ENCODE measurements around the gene MRPL10.

The MRPL10 gene

GRCh38 chr17:47778184-47778635 is 53.1 kb downstream of the MRPL10 start:
- Histone ChIP-seq H2AFZ (ENCODE audit: insufficient read depth, low read length, poor library complexity) (no peak overlapping the region), H2BK5ac (ENCODE audit: low read depth, low read length, poor library complexity) (no peak overlapping the region), H2AK5ac (ENCODE audit: low read length) (no peak overlapping the region), H3K9me3 (ENCODE audit: insufficient read depth, low read depth, low read length) (no peaks in the 10 kb centered on the region), H3K27me3 (ENCODE audit: insufficient read depth, low read length) (peaks cover 5% of the 10 kb centered on the region), H3K79me1 (ENCODE audit: low read length) (no peaks in the 10 kb centered on the region), H3K23ac (ENCODE audit: low read length) (no peak overlapping the region), H3K79me2 (ENCODE audit: control insufficient read depth, insufficient read depth, low read length, poor library complexity) (no peaks in the 10 kb centered on the region), H3K18ac (ENCODE audit: low read length) (no peak overlapping the region), H3K4ac (ENCODE audit: low read depth, low read length) (no peak overlapping the region), H4K12ac (ENCODE audit: low read depth, low read length) (no peak overlapping the region), H3K4me1 (ENCODE audit: control insufficient read depth in 1 of 2, insufficient read depth in 2 of 2, low read length in 2 of 2) (no peaks in the 10 kb centered on the region), H3K27ac (ENCODE audit: low read depth, low read length) (no peak overlapping the region), H3K9ac (ENCODE audit: low read length) (no peak overlapping the region), H3K4me3 (ENCODE audit: low read depth, low read length) (no peak overlapping the region), H3K4me2 (ENCODE audit: low read length) (no peak overlapping the region), H4K91ac (ENCODE audit: low read depth, low read length) (no peak overlapping the region), H2BK12ac (ENCODE audit: low read length) (no peak overlapping the region), H3K14ac (ENCODE audit: low read length) (no peak overlapping the region), H2BK120ac (ENCODE audit: insufficient read depth, low read length, poor library complexity) (no peak overlapping the region), H4K8ac (ENCODE audit: low read depth, low read length) (no peak overlapping the region), H3K36me3 (ENCODE audit: control insufficient read depth in 1 of 2, insufficient read depth in 2 of 2, low read length in 2 of 2) (no peaks in the 10 kb centered on the region)
- DNase-seq = no peak
- WGBS (ENCODE audit: extremely low coverage, insufficient coverage, insufficient read length) = no CpG with 5 or more reads among the region's 45 CpGs

DNA sequence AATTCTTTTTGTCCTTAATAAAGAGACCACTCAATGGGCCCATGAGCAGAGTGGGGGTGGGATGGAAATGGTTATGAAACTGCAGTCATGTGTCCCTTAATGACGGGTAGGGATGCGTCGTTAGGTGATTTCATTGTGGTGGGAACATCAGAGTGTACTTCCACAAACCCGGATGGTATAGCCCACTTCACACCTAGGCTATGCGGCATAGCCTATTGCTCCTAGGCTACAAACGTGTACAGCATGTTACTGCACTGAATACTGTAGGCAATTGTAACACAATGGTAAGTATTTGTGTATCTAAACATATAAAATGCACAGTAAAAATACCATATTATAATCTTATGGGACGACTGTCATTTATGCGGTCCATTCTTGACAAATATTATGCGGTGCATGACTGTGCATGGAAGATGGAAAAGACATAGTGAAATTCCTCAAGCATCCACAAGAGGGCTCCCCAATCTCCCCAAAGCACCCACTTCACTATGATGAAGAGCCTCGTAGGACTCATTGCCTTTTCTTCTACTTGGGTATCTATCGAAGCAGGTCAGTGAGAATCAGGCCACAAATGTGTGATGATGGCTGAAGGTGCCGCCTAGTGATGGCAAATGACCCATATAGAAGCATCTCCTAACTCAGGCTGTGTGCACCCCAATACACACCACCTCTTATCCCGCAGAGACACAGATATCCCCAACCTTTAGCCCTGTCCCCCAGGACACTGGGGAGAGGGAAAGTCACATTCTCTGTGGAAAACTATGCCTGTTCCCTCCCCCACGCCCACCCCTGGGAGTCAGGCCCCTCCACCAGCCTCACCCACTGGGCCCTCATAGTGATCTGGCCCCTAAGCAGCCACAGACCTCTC is 54.8 kb downstream of the MRPL10 start:
- DNase-seq = peak; percentile 16 to 68
- Histone ChIP-seq H3K79me1 (ENCODE audit: low read length) (no peaks in the 10 kb centered on the region), H3K23ac (ENCODE audit: low read length) (no peak overlapping the region), H3K4me3 (ENCODE audit: low read depth, low read length) (no peak overlapping the region), H3K4ac (ENCODE audit: low read depth, low read length) (no peak overlapping the region), H3K36me3 (ENCODE audit: control insufficient read depth in 1 of 2, insufficient read depth in 2 of 2, low read length in 2 of 2) (no peaks in the 10 kb centered on the region), H3K79me2 (ENCODE audit: control insufficient read depth, insufficient read depth, low read length, poor library complexity) (no peaks in the 10 kb centered on the region), H4K12ac (ENCODE audit: low read depth, low read length) (no peak overlapping the region), H2AFZ (ENCODE audit: insufficient read depth, low read length, poor library complexity) (no peak overlapping the region), H4K91ac (ENCODE audit: low read depth, low read length) (no peak overlapping the region), H2BK5ac (ENCODE audit: low read depth, low read length, poor library complexity) (no peak overlapping the region), H3K9ac (ENCODE audit: low read length) (no peak overlapping the region), H3K4me1 (ENCODE audit: control insufficient read depth in 1 of 2, insufficient read depth in 2 of 2, low read length in 2 of 2) (no peaks in the 10 kb centered on the region), H3K27ac (ENCODE audit: low read depth, low read length) (no peak overlapping the region), H3K14ac (ENCODE audit: low read length) (no peak overlapping the region), H4K8ac (ENCODE audit: low read depth, low read length) (no peak overlapping the region), H2AK5ac (ENCODE audit: low read length) (no peak overlapping the region), H3K18ac (ENCODE audit: low read length) (no peak overlapping the region), H3K9me3 (ENCODE audit: insufficient read depth, low read depth, low read length) (peaks cover 1% of the 10 kb centered on the region), H2BK12ac (ENCODE audit: low read length) (no peak overlapping the region), H3K4me2 (ENCODE audit: low read length) (no peak overlapping the region), H3K27me3 (ENCODE audit: insufficient read depth, low read length) (no peaks in the 10 kb centered on the region), H2BK120ac (ENCODE audit: insufficient read depth, low read length, poor library complexity) (no peak overlapping the region)
- no CpG with 5 or more reads among the region's 14 CpGs for WGBS (ENCODE audit: extremely low coverage, insufficient coverage, insufficient read length)

GRCh38 chr17:47774987-47775580 is 56.3 kb downstream of the MRPL10 start:
- H2BK5ac ChIP-seq (ENCODE audit: low read depth, low read length, poor library complexity) = no peak overlapping the region
- no peak for DNase-seq
- no peak overlapping the region for H3K4me3 ChIP-seq (ENCODE audit: low read depth, low read length)
- H3K79me1 ChIP-seq (ENCODE audit: low read length) = no peaks in the 10 kb centered on the region
- H3K14ac ChIP-seq (ENCODE audit: low read length) = no peak overlapping the region
- H3K27me3 ChIP-seq (ENCODE audit: insufficient read depth, low read length) = no peaks in the 10 kb centered on the region
- H3K9me3 ChIP-seq (ENCODE audit: insufficient read depth, low read depth, low read length) = peaks cover 1% of the 10 kb centered on the region
- H2BK12ac ChIP-seq (ENCODE audit: low read length) = no peak overlapping the region
- no peak overlapping the region for H3K23ac ChIP-seq (ENCODE audit: low read length)
- H4K91ac ChIP-seq (ENCODE audit: low read depth, low read length) = no peak overlapping the region
- no peaks in the 10 kb centered on the region for H3K36me3 ChIP-seq (ENCODE audit: control insufficient read depth in 1 of 2, insufficient read depth in 2 of 2, low read length in 2 of 2)
- no peaks in the 10 kb centered on the region for H3K79me2 ChIP-seq (ENCODE audit: control insufficient read depth, insufficient read depth, low read length, poor library complexity)
- no peak overlapping the region for H3K9ac ChIP-seq (ENCODE audit: low read length)
- H3K4me2 ChIP-seq (ENCODE audit: low read length) = no peak overlapping the region
- no peak overlapping the region for H3K18ac ChIP-seq (ENCODE audit: low read length)
- WGBS (ENCODE audit: extremely low coverage, insufficient coverage, insufficient read length) = no CpG with 5 or more reads among the region's 1 CpG
- H2AK5ac ChIP-seq (ENCODE audit: low read length) = no peak overlapping the region
- no peaks in the 10 kb centered on the region for H3K4me1 ChIP-seq (ENCODE audit: control insufficient read depth in 1 of 2, insufficient read depth in 2 of 2, low read length in 2 of 2)
- H3K27ac ChIP-seq (ENCODE audit: low read depth, low read length) = no peak overlapping the region
- H3K4ac ChIP-seq (ENCODE audit: low read depth, low read length) = no peak overlapping the region
- no peak overlapping the region for H4K12ac ChIP-seq (ENCODE audit: low read depth, low read length)
- no peak overlapping the region for H4K8ac ChIP-seq (ENCODE audit: low read depth, low read length)
- no peak overlapping the region for H2BK120ac ChIP-seq (ENCODE audit: insufficient read depth, low read length, poor library complexity)
- H2AFZ ChIP-seq (ENCODE audit: insufficient read depth, low read length, poor library complexity) = no peak overlapping the region

GRCh38 chr17:47774331-47774730 is 57.0 kb downstream of the MRPL10 start:
- Histone ChIP-seq H3K79me1 (ENCODE audit: low read length) (no peaks in the 10 kb centered on the region), H3K27me3 (ENCODE audit: insufficient read depth, low read length) (no peaks in the 10 kb centered on the region), H3K23ac (ENCODE audit: low read length) (no peak overlapping the region), H3K79me2 (ENCODE audit: control insufficient read depth, insufficient read depth, low read length, poor library complexity) (no peaks in the 10 kb centered on the region), H4K12ac (ENCODE audit: low read depth, low read length) (no peak overlapping the region), H2AK5ac (ENCODE audit: low read length) (no peak overlapping the region), H3K4me3 (ENCODE audit: low read depth, low read length) (no peak overlapping the region), H2BK120ac (ENCODE audit: insufficient read depth, low read length, poor library complexity) (no peak overlapping the region), H3K4ac (ENCODE audit: low read depth, low read length) (no peak overlapping the region), H4K91ac (ENCODE audit: low read depth, low read length) (no peak overlapping the region), H3K14ac (ENCODE audit: low read length) (no peak overlapping the region), H2BK5ac (ENCODE audit: low read depth, low read length, poor library complexity) (no peak overlapping the region), H3K4me2 (ENCODE audit: low read length) (no peak overlapping the region), H2AFZ (ENCODE audit: insufficient read depth, low read length, poor library complexity) (no peak overlapping the region), H3K18ac (ENCODE audit: low read length) (no peak overlapping the region), H2BK12ac (ENCODE audit: low read length) (no peak overlapping the region), H3K9ac (ENCODE audit: low read length) (no peak overlapping the region), H4K8ac (ENCODE audit: low read depth, low read length) (no peak overlapping the region), H3K27ac (ENCODE audit: low read depth, low read length) (no peak overlapping the region), H3K9me3 (ENCODE audit: insufficient read depth, low read depth, low read length) (peaks cover 1% of the 10 kb centered on the region), H3K36me3 (ENCODE audit: control insufficient read depth in 1 of 2, insufficient read depth in 2 of 2, low read length in 2 of 2) (no peaks in the 10 kb centered on the region), H3K4me1 (ENCODE audit: control insufficient read depth in 1 of 2, insufficient read depth in 2 of 2, low read length in 2 of 2) (no peaks in the 10 kb centered on the region)
- no CpG with 5 or more reads among the region's 4 CpGs for WGBS (ENCODE audit: extremely low coverage, insufficient coverage, insufficient read length)
- no peak for DNase-seq

Measured in trophoblast cell (in vitro differentiated cells and primary cell).